Stomach (tissue), 9 donors: Measurements from ENCODE around the gene CABLES1. TPM values are rescaled to one million over a fixed set of nuclear protein-coding genes. Genes with fewer than 3 reads are reported as not detected.

Source experiments
- DNase-seq, 2 donors: peaks; one replicate each; pipeline versions ENCODE4 v3.0.0 to v3.0.0-alpha.2; 2013 to 2019
- H3K27ac ChIP-seq, 5 donors: fragments of 200-600 bp in 4 of 5; sonication (generic) in 4 of 5; one replicate each; pipeline ENCODE4 v1.5.1; 2013 to 2019; ENCODE audit warnings: mild to moderate bottlenecking in 1 of 5, moderate library complexity in 1 of 5
- H3K27me3 ChIP-seq, 3 donors: fragments of 200-600 bp; sonication (generic); one replicate each; pipeline ENCODE4 v1.5.1; 2017 to 2019; ENCODE audit warnings: mixed run types in 1 of 3
- H3K36me3 ChIP-seq, 4 donors: fragments of 200-600 bp; sonication (generic); 1 replicate in 3 of 4; 2 replicates in 1 of 4; pipeline ENCODE4 v1.5.1; 2016 to 2019
- H3K4me1 ChIP-seq, 4 donors: fragments of 200-600 bp; sonication (generic); one replicate each; pipeline ENCODE4 v1.5.1; 2016 to 2019
- H3K4me3 ChIP-seq, 4 donors: fragments of 200-600 bp; sonication (generic) in 3 of 4; one replicate each; pipeline ENCODE4 v1.5.1; 2016 to 2019; ENCODE audit warnings: mild to moderate bottlenecking in 1 of 4
- H3K9me3 ChIP-seq, 4 donors: fragments of 200-600 bp; sonication (generic); one replicate each; pipeline ENCODE4 v1.5.1; 2016 to 2019
- CTCF ChIP-seq, 7 experiments: fragments of 450-650 bp in 4 of 7; fragments of 200-600 bp in 3 of 7; sonication (generic) in 3 of 7; IDR thresholded peaks; one replicate each; pipeline ENCODE4 v1.5.1; 2016 to 2019; ENCODE audit warnings: antibody characterized with exemption in 7 of 7, control low read depth in 2 of 7, mild to moderate bottlenecking in 1 of 7
- EP300 ChIP-seq: sonication (generic); formaldehyde crosslinking; IDR thresholded peaks from one replicate; pipeline ENCODE4 v1.6.1; 2017; ENCODE audit warnings: antibody characterized with exemption
- POLR2A ChIP-seq, 4 donors: fragments of 450-650 bp; IDR thresholded peaks; one replicate each; pipeline ENCODE4 v1.6.1; 2016; ENCODE audit warnings: antibody characterized with exemption in 4 of 4, control low read depth in 2 of 4, mild to moderate bottlenecking in 1 of 4, moderate library complexity in 1 of 4
- POLR2AphosphoS5 ChIP-seq, 3 donors: sonication (generic); formaldehyde crosslinking; IDR thresholded peaks; one replicate each; pipeline ENCODE4 v1.6.1; 2016; ENCODE audit warnings: antibody characterized with exemption in 3 of 3
- WGBS, 5 donors: extraction: QIAGEN DNeasy Blood & Tissue Kit in 3 of 5; methylation state at CpG; one replicate each; pipeline versions ENCODE4 v1.1.5 to v1.1.7; 2013 to 2018; 5-methylcytosine and 5-hydroxymethylcytosine counted together
- intact Hi-C: fragments of 100-400 bp; cut with DNase I; formaldehyde crosslinking; loops from one replicate; pipeline ENCODE4 v1.15.1; 2023; ENCODE audit warnings: low total_unique reads
- polyA plus RNA-seq, 3 donors: library from polyadenylated mRNA; stranded (reverse); fragments of 200-250 nt; gene quantifications; one replicate each; pipeline ENCODE4 v1.2.3, GENCODE V29; 2013
- total RNA-seq, 5 donors: library from RNA; depleted of rRNA; stranded (reverse); fragments of >200 nt; gene quantifications; one replicate each; pipeline versions ENCODE4 v1.1.0 to v1.2.3, GENCODE V29; 2014 to 2016
- donor health status: healthy with polysubstance abuse.
- donor health status: Bipolar disorder and iron deficiency.
- donor health status: healthy.

CABLES1 gene
- total and polyA plus RNA-seq, 8 donors: 5.6 to 36.8 (median 18.2) TPM

DNA sequence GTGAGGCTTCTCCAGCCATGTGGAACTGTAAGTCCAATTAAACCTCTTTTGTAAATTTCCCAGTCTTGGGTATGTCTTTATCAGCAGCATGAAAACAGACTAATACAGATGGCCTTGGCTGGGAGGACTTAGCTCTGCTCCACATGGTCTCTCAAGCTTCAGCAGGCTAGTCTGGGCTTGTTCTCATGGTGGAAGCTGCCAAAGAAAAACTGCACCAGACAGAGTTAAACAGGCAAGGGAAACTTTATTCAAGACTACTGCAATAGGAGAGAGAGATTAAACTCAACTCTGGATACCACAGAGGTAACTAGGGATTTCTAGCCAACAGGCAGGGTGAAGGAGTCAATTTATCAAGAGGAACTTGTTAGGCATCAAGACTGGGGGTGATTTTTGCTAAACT is 142.1 kb downstream of the CABLES1 start:
- TF ChIP-seq POLR2AphosphoS5 (IDR thresholded peaks at IDR 0.05): no peak
- no peak for TF ChIP-seq EP300
- TF ChIP-seq POLR2A (IDR thresholded peaks at IDR 0.05): no peak
- no peak for TF ChIP-seq CTCF (IDR thresholded peaks at IDR 0.05)
- Histone ChIP-seq H3K27me3 (no peaks in the 10 kb centered on the region), H3K4me3 (no peak overlapping the region), H3K36me3 (no peaks in the 10 kb centered on the region), H3K4me1 (no peaks in the 10 kb centered on the region), H3K27ac (no peak overlapping the region), H3K9me3 (peaks cover 0 to 10% (median 2%) of the 10 kb centered on the region in 4 donors)
- DNase-seq: no peak
- intact Hi-C loops: no loop called here

- WGBS, 5 donors: 85 to 92% (median 90%) methylated on average over 12 of the region's 12 CpGs
- H3K27ac ChIP-seq: no peak overlapping the region
Measured at GRCh38 chr18:23279931-23280330, 144.6 kb downstream of the CABLES1 start.

GRCh38 chr18:23280844-23281243 is 145.6 kb downstream of the CABLES1 start:
- Histone ChIP-seq H3K36me3 (no peaks in the 10 kb centered on the region), H3K4me3 (no peak overlapping the region), H3K27ac (no peak overlapping the region), H3K4me1 (no peaks in the 10 kb centered on the region), H3K9me3 (peaks cover 0 to 10% (median 2%) of the 10 kb centered on the region in 4 donors), H3K27me3 (no peaks in the 10 kb centered on the region)
- TF ChIP-seq EP300 (no peak), POLR2A (IDR thresholded peaks at IDR 0.05) (no peak), POLR2AphosphoS5 (IDR thresholded peaks at IDR 0.05) (no peak), CTCF (IDR thresholded peaks at IDR 0.05) (no peak)
- DNase-seq: no peak
- intact Hi-C loops: no loop called here
- 91 to 97% (median 93%) methylated on average over 5 of the region's 5 CpGs for WGBS, 5 donors

More at GRCh38 chr18:23279931-23280330, 144.6 kb downstream of the CABLES1 start:
- H3K27me3 ChIP-seq: no peaks in the 10 kb centered on the region
- H3K4me3 ChIP-seq: no peak overlapping the region
- H3K36me3 ChIP-seq: no peaks in the 10 kb centered on the region
- peaks cover 0 to 10% (median 2%) of the 10 kb centered on the region in 4 donors for H3K9me3 ChIP-seq
- H3K4me1 ChIP-seq: no peaks in the 10 kb centered on the region
- DNase-seq: no peak
- intact Hi-C loops: no loop called here
- no peak for TF ChIP-seq POLR2A (IDR thresholded peaks at IDR 0.05)
- TF ChIP-seq CTCF (IDR thresholded peaks at IDR 0.05): no peak
- TF ChIP-seq POLR2AphosphoS5 (IDR thresholded peaks at IDR 0.05): no peak
- TF ChIP-seq EP300: no peak

DNA sequence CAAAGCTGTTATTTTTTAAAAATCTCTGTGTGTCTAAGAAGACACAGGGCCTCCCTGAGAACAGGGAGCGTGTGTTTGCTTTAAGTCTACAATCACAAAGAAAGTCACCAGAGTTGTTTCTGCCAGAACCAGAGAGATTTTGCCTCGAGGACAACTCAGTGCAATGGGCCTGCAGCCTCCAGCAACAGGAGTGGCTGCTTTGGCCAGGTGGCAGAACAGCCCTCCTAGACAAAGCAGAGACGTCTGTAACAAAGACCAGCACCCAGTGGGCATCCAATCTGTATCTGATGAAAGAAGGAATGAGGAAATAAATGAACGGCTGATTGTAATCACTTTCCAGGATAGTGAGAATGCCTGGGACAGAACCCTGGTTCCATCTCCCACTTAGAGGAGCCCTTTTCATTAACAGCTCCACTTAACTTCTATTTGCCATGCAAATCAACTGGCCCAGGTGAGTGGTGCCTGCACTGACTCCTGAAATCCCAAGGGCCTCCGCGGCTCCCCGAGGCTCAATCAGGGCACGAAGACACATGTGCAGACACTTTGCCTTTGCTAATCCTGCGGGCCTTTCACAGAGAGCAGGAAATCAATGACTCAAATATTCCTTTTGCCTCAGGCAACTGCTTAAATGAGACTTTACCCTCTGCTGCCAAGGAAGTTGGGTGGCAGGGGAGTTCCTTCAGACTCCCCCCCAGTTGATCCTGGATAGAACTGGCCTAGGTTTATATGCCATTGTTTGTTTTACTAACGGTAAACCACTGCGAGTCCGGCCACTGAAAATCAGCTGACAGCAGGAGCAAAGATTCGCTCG is 146.5 kb downstream of the CABLES1 start:
- WGBS, 5 donors: 45 to 67% (median 60%) methylated on average over 14 of the region's 14 CpGs

More for the DNA sequence above, 146.5 kb downstream of the CABLES1 start:
- no peak for DNase-seq
- no peaks in the 10 kb centered on the region for H3K4me1 ChIP-seq
- H3K27ac ChIP-seq: no peak overlapping the region
- no peaks in the 10 kb centered on the region for H3K27me3 ChIP-seq
- TF ChIP-seq POLR2AphosphoS5 (IDR thresholded peaks at IDR 0.05) (no peak), EP300 (no peak), POLR2A (IDR thresholded peaks at IDR 0.05) (no peak), CTCF (IDR thresholded peaks at IDR 0.05) (no peak)
- H3K36me3 ChIP-seq: no peaks in the 10 kb centered on the region
- intact Hi-C loops: no loop called here
- no peak overlapping the region for H3K4me3 ChIP-seq
- H3K9me3 ChIP-seq: peaks cover 0 to 10% (median 2%) of the 10 kb centered on the region in 4 donors
